GM19463 (cell line): ENCODE measurements around the gene OSBPL6.
"Not testable (repeated sequence)": the region's sequence is repeated elsewhere in the genome, so short reads cannot be mapped to it uniquely, and the experiment has no call there.

Experiments used
- ATAC-seq: cut with Tn5 transposase; IDR thresholded peaks from one replicate; pipeline ENCODE4 v1.9.1; 2021; ENCODE audit warnings: mild to moderate bottlenecking, moderate library complexity; ENCODE audit not compliant: unreplicated experiment

Gene OSBPL6

DNA sequence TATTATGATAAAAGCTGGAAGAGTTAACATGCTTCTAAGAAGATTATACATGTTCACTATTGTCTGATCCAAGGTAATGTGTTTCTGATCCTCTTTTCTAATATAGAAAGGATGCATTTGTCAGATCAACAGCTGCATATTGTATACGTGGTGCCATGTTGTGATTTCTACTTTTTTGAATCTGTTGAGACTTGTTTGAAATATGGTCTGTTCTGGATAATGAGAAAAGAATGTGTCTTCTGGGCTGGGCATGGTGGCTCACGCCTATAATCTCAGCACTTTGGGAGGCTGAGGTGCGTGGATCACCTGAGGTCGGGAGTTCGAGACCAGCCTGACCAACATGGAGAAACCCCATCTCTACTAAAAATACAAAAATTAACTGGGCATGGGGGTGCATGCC, 229.4 kb downstream of the OSBPL6 start:
- ATAC-seq, result not testable (repeated sequence)

DNA sequence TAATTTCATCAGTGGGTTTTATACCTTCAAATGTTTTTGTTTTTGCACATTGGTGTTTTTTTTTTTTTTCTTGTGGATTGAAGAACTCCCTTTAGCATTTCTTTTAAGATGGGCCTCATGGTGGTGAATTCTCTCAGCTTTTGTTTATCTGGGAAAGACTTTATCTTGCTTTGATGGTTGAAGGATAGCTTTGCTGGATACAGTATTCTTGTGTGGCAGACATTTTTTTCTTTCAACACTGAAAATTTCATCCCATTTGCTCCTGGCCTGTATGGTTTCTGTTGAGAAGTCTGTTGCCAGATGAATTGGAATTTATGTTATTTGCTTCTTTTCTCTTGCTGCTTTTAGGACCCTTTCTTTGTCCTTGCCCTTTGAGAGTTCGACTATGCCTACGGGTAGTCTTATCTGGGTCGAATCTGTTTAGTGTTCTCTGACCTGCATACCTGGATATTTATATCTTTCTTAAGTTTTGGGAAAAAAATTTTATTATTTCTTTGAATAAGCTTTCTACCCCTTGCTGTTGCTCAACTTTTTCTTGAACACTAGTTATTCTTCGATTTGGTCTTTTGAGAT, 231.0 kb downstream of the OSBPL6 start:
- ATAC-seq, result no peak

DNA sequence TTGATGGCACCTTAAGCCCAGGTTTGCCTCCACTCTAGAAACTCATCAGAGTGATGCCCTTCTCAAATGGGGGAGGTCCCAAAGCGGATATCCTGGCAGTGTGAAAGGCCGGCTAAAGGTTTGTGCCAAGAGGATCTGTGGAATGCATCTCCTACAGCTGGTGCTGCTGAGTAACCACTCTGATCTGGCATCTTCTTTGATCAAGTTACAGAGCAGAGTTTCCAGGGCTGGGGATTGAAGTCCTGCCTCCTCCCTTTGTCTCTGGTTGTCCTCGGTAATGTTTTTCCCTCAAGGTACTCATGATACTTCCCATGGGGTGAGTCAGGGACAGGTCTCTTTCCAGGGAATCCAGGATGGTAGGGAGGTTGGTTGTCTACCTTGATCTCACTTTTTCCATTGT, 232.1 kb downstream of the OSBPL6 start:
- ATAC-seq, result no peak

DNA sequence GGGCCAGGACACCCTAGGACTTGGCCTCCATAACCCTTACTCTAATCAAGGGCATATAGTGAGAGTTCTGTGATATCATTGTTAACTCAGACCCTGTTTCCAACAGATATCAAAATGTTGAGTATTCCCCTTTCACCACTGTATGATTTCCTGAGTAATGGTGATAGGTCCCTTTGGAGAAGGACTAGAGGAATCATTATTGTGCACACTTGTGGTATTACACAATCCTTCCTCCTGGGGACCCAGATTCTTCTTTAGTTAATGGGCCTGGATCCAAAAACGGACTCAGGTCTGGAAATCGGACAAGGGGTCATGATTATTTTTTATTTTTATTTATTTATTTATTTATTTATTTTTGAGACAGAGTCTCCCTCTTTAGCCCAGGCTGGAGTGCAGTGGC, 233.1 kb downstream of the OSBPL6 start:
- ATAC-seq, result no peak

DNA sequence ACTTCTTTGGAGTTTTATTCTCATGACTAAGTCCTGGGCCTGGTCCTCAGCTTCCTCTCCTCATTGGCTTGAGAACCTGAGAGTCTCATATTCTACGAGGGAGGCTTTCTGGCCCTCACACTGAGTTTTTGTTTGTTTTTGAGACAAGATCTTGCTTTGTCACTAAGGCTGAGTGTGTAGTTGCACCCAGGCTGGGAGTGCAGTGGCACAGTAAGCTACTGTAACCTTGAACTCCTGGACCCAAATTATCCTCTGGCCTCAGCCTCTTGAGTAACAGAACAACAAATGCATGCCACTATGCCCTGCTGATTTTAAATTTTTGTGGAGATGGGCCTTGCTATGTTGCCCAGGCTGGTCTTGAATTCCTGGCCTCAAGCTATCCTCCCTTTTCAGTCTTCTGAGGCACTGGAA, 234.1 kb downstream of the OSBPL6 start:
- ATAC-seq, result no peak

DNA sequence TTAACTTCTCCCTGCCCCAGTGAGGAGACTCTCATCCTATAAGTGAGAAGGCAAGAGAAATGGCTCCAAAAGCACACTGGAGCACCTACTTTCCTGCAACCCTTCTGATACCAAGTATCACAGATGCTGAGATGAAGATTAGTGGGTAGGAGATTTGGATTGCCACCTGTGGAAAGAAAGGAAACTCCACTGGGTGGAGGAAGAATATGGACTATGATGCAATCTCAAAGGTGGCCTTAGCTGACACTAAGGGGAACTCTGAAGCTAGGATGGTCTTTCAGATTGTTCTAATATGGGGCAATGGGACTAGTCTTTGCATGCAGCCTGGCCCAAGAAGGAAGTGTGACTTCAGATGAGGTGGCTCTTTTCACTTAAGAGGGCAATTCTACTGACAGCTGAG, 235.0 kb downstream of the OSBPL6 start:
- ATAC-seq, result no peak

DNA sequence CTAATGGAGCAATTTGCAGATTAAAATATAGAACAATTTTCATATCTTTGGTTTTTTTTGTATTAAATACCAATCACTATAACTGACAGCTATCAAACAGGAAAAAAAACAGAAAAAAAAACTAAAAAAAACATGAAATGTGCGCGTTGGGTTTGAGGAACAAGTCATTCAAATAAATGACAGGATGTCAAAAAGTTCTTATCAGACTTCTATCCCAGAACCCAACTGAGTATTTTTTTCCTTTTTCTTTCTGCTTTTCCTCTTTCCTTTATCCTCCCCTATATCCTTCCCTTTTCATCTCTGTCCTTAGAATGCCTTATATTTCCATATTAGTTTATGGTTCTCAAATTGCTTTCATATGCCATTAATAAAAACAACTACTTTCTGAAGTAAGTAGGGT, 242.3 kb downstream of the OSBPL6 start:
- no peak for ATAC-seq

DNA sequence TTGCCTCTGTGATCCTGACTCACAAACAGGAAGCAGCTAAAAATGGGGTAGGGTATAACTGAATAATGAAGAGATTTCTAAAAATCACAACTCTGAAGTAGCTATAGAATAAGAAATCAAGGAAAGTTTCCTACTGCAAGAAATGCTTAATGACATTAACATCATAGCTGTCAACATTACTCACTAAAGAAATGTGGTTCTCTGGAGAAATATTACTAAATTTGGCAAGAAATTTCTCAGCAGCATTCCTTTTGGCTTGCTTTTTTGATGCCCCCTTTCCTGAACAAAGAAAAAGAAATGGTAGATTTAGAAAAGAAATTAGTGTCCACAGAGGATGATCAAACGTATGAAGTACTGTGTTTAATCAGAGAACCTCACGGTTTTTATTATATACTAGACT, 247.1 kb downstream of the OSBPL6 start:
- no peak for ATAC-seq

DNA sequence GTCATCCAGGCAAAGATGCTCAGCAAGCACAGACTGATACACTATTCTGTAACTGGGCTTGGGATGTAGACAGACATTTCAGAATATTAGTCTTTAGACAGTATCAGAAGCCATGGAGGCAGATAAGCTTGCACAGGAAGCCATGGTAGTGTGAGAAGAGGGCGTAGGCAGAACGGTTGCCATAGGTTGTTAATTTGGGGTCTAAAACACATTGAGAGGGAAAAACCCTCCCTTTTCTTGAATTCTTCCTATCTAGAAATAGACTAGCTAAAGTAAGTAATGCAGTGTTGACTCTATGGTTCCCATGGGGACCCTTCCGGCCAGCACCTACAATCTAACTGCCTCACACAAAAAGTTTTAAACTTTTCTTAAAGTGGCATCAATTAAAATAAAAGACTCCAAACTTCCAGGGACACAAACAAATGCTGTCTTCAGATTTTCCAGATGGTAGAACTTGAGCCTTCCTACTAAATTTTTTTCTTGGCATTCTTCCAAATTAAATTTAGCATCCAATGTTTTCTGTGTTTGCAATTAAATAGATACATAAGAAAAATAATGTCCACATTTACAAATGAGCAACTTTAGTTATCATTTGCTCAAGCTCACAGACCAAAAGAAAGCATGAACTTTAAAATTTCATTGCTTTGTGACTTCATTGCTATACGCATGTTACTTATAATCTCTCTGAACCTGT, 254.8 kb downstream of the OSBPL6 start:
- ATAC-seq, result no peak

DNA sequence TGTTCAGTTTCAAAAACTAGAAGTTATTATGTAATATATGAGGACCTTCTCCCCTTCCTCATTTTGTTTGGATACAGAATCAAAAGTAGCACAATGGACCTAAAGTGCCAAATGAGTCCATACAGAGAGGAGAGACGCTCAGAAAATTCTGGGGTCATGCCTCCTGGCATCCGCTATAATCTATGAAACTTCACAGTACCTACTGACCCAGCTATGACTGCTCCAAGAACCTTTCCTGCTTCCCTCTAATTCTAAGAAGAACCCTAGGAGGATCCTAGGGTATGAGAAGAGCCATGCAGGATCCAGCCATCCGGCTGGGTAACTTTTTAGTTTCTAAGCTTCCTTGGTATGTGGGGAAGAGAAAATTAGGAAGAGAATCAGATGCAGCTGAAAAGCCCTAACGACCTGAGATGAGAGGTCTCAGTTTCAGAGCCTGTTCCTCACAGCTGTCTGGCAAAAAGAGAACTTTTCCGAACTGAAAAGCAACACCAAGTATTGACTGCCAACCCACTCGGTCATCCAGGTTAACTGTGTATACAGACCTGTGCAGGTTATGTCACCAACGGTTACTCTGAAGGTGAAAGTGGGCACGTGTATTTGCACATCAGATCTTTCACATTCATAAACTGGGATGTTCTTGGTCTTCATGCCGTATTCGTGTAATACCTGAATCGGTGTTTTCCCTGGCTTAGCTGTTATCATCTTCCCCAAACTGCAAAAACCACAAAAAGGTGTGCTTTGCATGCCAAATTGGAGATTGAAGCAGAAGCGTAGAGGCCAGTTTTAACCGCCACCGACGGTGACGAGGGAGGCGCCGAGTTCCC, 255.6 kb downstream of the OSBPL6 start:
- ATAC-seq, result peak; percentile 1

DNA sequence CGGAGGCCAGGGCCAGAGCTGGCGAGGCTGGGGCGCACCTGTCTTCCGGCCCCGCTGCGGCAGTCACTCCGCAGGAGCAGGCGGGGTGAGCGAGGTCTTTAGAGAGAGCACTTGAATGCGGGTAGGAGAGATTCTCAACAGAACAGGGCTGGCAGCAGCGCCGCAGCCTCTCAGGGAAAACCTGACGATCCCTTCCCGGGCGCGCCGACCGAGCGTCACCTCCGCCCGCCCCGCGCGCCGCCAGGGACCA, 256.1 kb downstream of the OSBPL6 start:
- ATAC-seq, result peak; percentile 39

DNA sequence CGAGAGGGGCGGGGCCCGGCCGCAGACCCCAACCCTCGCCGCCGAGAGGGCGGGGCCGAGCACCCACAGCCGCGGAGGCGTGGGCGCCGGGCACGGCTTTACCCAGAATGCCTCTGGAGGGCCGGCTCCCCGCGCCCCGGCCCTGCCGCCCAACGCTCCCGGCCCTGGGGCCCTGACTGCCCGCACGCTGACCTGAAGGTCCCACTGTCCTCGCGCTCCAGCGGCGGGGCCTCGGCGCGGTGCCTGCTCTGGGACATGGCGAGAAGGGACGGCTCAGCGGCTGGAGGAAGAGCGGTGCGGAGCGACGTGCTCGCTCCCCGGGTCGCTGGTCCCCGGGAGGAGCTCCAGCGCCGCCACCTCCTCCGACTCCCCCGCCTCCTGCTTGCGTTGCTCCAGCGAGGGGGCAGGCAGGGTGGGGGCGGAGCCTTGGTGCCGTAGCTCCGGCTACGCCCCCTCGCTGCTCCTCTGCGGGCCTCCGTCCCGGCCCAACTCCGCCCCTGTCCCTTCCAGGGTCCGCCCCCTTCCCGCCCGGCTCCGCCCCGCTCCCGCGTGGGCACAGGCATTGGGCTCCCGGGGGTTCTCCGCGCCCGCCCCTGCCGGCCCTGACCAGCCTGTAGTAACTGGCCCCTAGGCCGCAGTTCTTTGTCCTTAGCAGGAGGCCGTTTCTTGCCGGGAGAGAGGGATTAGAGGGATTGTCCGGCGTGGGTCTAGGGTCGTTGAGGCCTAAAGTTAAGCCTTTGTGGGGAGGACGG, 256.6 kb downstream of the OSBPL6 start, which contains the start of the genes PJVK and PRKRA:
PJVK (plus strand) TSS at position 605 of the 752 bp plus-strand sequence. CDS start 2,032 bp downstream, outside the sequence.
PRKRA (minus strand) TSS at position 402 of the 752 bp plus-strand sequence; CDS start at position 257, 145 bp downstream.
- ATAC-seq, result peak; percentile 80

DNA sequence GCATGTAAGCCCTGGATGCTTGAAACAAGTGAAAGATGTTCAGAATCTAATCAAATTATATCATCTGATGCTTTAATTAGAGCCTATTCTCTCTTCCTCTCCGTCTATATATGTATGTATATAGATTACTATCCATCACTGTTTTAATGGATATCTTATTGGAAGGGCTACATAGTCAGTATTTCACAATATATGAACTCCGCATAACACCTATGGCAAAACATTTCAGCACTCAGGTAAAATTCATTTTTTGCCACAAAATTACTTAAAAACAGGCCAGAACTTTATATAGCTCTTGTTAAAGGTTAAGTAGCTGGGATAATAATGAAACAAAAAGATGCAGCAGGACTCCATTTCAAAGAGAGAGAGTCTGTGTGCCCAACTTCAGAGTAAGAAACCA, 258.0 kb downstream of the OSBPL6 start:
- no peak for ATAC-seq
